Upper lobe of left lung (tissue), 6 donors: ENCODE measurements around the gene PPP1R13L. TPM values are rescaled to one million over a fixed set of nuclear protein-coding genes. Genes with fewer than 3 reads are reported as not detected.

Source experiments
- ATAC-seq, 2 donors: fragments of 200-7000 bp; cut with Tn5 transposase; one replicate each; pipeline ENCODE4 v1.9.1; 2022; ENCODE audit warnings: mild to moderate bottlenecking in 2 of 2, moderate library complexity in 2 of 2; ENCODE audit not compliant: low FRiP score in 2 of 2
- DNase-seq, 2 donors: peaks; one replicate each; pipeline ENCODE4 v3.0.0-alpha.2; 2019 to 2020
- H3K27ac ChIP-seq, 4 donors: fragments of 200-600 bp; sonication (generic); one replicate each; pipeline ENCODE4 v1.5.1; 2016 to 2019
- H3K27me3 ChIP-seq, 4 donors: fragments of 200-600 bp; sonication (generic); one replicate each; pipeline ENCODE4 v1.5.1; 2017 to 2019
- H3K36me3 ChIP-seq, 4 donors: fragments of 200-600 bp; sonication (generic); one replicate each; pipeline ENCODE4 v1.5.1; 2016 to 2019
- H3K4me1 ChIP-seq, 4 donors: fragments of 200-600 bp; sonication (generic); one replicate each; pipeline ENCODE4 v1.5.1; 2018 to 2019
- H3K4me3 ChIP-seq, 4 donors: fragments of 200-600 bp; sonication (generic); one replicate each; pipeline ENCODE4 v1.5.1; 2017 to 2019; ENCODE audit warnings: mild to moderate bottlenecking in 2 of 4, moderate library complexity in 1 of 4
- H3K9me3 ChIP-seq, 4 donors: fragments of 200-600 bp; sonication (generic); one replicate each; pipeline ENCODE4 v1.5.1; 2018 to 2019
- CTCF ChIP-seq, 6 experiments: fragments of 450-650 bp in 4 of 6; fragments of 200-600 bp in 2 of 6; sonication (generic) in 2 of 6; IDR thresholded peaks; one replicate each; pipeline ENCODE4 v1.5.1; 2016 to 2019; ENCODE audit warnings: antibody characterized with exemption in 6 of 6
- EP300 ChIP-seq, 4 donors: sonication (generic); formaldehyde crosslinking; IDR thresholded peaks; one replicate each; pipeline ENCODE4 v1.5.1; 2017; ENCODE audit warnings: antibody characterized with exemption in 4 of 4, control low read depth in 2 of 4
- POLR2A ChIP-seq, 4 donors: fragments of 450-650 bp; IDR thresholded peaks; one replicate each; pipeline ENCODE4 v1.5.1; 2016 to 2017; ENCODE audit warnings: antibody characterized with exemption in 4 of 4, mild to moderate bottlenecking in 2 of 4
- POLR2AphosphoS5 ChIP-seq, 2 donors: sonication (generic); formaldehyde crosslinking; IDR thresholded peaks; one replicate each; pipeline ENCODE4 v1.5.1; 2017; ENCODE audit warnings: antibody characterized with exemption in 2 of 2
- WGBS, 2 donors: methylation state at CpG; one replicate each; pipeline ENCODE4 v1.1.5; 2017 to 2018; 5-methylcytosine and 5-hydroxymethylcytosine counted together
- total RNA-seq, 6 donors: library from RNA; depleted of rRNA in 4 of 6; stranded (reverse); fragments of >200 nt in 4 of 6; gene quantifications; one replicate each; pipeline versions ENCODE4 v1.1.0 to v1.2.1, GENCODE V29; 2016 to 2021
- donor health status: DM: no; HTN: no; CAD: no; lungs with moderate emphysema.
- donor health status: DM: no; HTN: yes; CAD: no; lungs with severe emphysema.

Gene PPP1R13L
- total RNA-seq, 6 donors from 2014 or later, result 27.8 to 76.2 (median 57.5) TPM

- no peak overlapping the region for H3K27ac ChIP-seq
- H3K9me3 ChIP-seq, result no peaks in the 10 kb centered on the region
- H3K4me3 ChIP-seq, result no peak overlapping the region
- ATAC-seq (peak in 1 of 2 donors; percentile 24), DNase-seq (peak in 1 of 2 donors; percentile 78)
- H3K27me3 ChIP-seq, result no peaks in the 10 kb centered on the region
- H3K4me1 ChIP-seq, result no peaks in the 10 kb centered on the region
- no peak for TF ChIP-seq CTCF (IDR thresholded peaks at IDR 0.05)
- TF ChIP-seq POLR2A (IDR thresholded peaks at IDR 0.05), result no peak
- TF ChIP-seq EP300 (IDR thresholded peaks at IDR 0.05), result no peak
- TF ChIP-seq POLR2AphosphoS5 (IDR thresholded peaks at IDR 0.05), result no peak
- peaks cover 0 to 42% (median 11%) of the 10 kb centered on the region in 4 donors for H3K36me3 ChIP-seq
- WGBS, 2 donors, result 92 to 100% methylated on average over 4 to 21 of the region's 21 CpGs
These were observed 12.8 kb downstream of the PPP1R13L start for GRCh38 chr19:45391871-45392665.

GRCh38 chr19:45391346-45391745 is 13.5 kb downstream of the PPP1R13L start:
- no peak overlapping the region for H3K4me3 ChIP-seq
- peaks cover 0 to 34% (median 8%) of the 10 kb centered on the region in 4 donors for H3K36me3 ChIP-seq
- no peak for TF ChIP-seq CTCF (IDR thresholded peaks at IDR 0.05)
- ATAC-seq (peak in 1 of 2 donors; percentile 16), DNase-seq (no peak)
- no peaks in the 10 kb centered on the region for H3K4me1 ChIP-seq
- no peaks in the 10 kb centered on the region for H3K27me3 ChIP-seq
- H3K27ac ChIP-seq, result no peak overlapping the region
- 74 to 84% methylated on average over 3 of the region's 3 CpGs for WGBS, 2 donors
- no peaks in the 10 kb centered on the region for H3K9me3 ChIP-seq

- TF ChIP-seq EP300 (IDR thresholded peaks at IDR 0.05) (no peak), POLR2AphosphoS5 (IDR thresholded peaks at IDR 0.05) (no peak), POLR2A (IDR thresholded peaks at IDR 0.05) (no peak), CTCF (IDR thresholded peaks at IDR 0.05) (no peak)
- peak in 1 of 2 donors; percentile 84 for DNase-seq
- 16 to 26% methylated on average over 9 to 31 of the region's 75 CpGs for WGBS, 2 donors
- H3K36me3 ChIP-seq, result peaks cover 0 to 14% (median 0%) of the 10 kb centered on the region in 4 donors
- H3K27ac ChIP-seq, result no peak overlapping the region
- H3K9me3 ChIP-seq, result no peaks in the 10 kb centered on the region
- H3K4me1 ChIP-seq, result peaks cover 3 to 11% (median 7%) of the 10 kb centered on the region in 4 donors
- H3K4me3 ChIP-seq, result no peak overlapping the region
- H3K27me3 ChIP-seq, result peaks cover 0 to 18% (median 7%) of the 10 kb centered on the region in 4 donors
- ATAC-seq, result peak; percentile 30 to 40
These were observed 19.3 kb downstream of the PPP1R13L start for GRCh38 chr19:45385392-45386221.

GRCh38 chr19:45382426-45382825 is 22.4 kb downstream of the PPP1R13L start:
- Histone ChIP-seq H3K36me3 (peaks cover 0 to 15% (median 0%) of the 10 kb centered on the region in 4 donors), H3K27me3 (peaks cover 0 to 18% (median 7%) of the 10 kb centered on the region in 4 donors), H3K27ac (no peak overlapping the region), H3K4me3 (no peak overlapping the region), H3K4me1 (peaks cover 3 to 11% (median 7%) of the 10 kb centered on the region in 4 donors), H3K9me3 (no peaks in the 10 kb centered on the region)
- DNase-seq (peak in 1 of 2 donors; percentile 75), ATAC-seq (peak; percentile 16 to 32)
- 88 to 94% methylated on average over 25 to 29 of the region's 29 CpGs for WGBS, 2 donors
- no peak for TF ChIP-seq CTCF (IDR thresholded peaks at IDR 0.05)
- TF ChIP-seq POLR2AphosphoS5 (IDR thresholded peaks at IDR 0.05), result no peak
